Panc1 (cell line): ENCODE data around the gene ROBO1. TPM values are rescaled to one million over a fixed set of nuclear protein-coding genes. Genes with fewer than 3 reads are reported as not detected.

Experiments used
- ATAC-seq: fragments of 200-7000 bp; cut with Tn5 transposase; 2 replicates; pipeline ENCODE4 v1.9.1; 2020; ENCODE audit warnings: mild to moderate bottlenecking, moderate library complexity
- BruUV-seq: library from RNA; stranded (reverse); fragments of 400-500 nt; replicated peaks from 2 replicates; lab custom pipeline; 2021; lab: Mats Ljungman, UMichigan
- CTCF ChIA-PET: fragments of 300-600 bp; sonication (Branson Sonifier 250); formaldehyde crosslinking; loops from one replicate; lab custom pipeline; 2022; ENCODE audit warnings: antibody characterized with exemption; lab: Charles Lee
- POLR2A ChIA-PET: fragments of 300-600 bp; sonication (Branson Sonifier 250); formaldehyde crosslinking; loops from one replicate; lab custom pipeline; 2022; ENCODE audit warnings: antibody characterized with exemption; lab: Charles Lee
- DNase-seq: peaks from one replicate; pipeline ENCODE4 v3.0.0-alpha.2; 2010; ENCODE audit warnings: low read depth, low spot score
- H3K27ac ChIP-seq: 2 replicates; pipeline ENCODE4 v1.5.1; 2011; ENCODE audit warnings: mild to moderate bottlenecking, low read length, inconsistent platforms
- H3K27me3 ChIP-seq: fragments of 200-500 bp; sonication (Bioruptor generic); 2 replicates; pipeline ENCODE4 v1.6.0; 2014; ENCODE audit warnings: low read length, inconsistent platforms; ENCODE audit not compliant: control insufficient read depth, insufficient read depth
- H3K36me3 ChIP-seq: fragments of 200-500 bp; sonication (Bioruptor generic); 2 replicates; pipeline ENCODE4 v1.5.1; 2014; ENCODE audit warnings: inconsistent platforms, mild to moderate bottlenecking, low read length, moderate library complexity; ENCODE audit not compliant: control insufficient read depth, insufficient read depth
- H3K4me1 ChIP-seq: 2 replicates; pipeline ENCODE4 v1.5.1; 2011; ENCODE audit warnings: inconsistent platforms, mild to moderate bottlenecking, low read length, moderate library complexity; ENCODE audit not compliant: control insufficient read depth, insufficient read depth
- H3K4me3 ChIP-seq, 2 experiments: 2 replicates each; pipeline ENCODE4 v1.5.1; 2011 to 2012; ENCODE audit warnings: low read depth in 2 of 2, low read length in 2 of 2, mild to moderate bottlenecking in 2 of 2, inconsistent platforms in 1 of 2, moderate library complexity in 1 of 2
- H3K9me3 ChIP-seq: fragments of 200-500 bp; sonication (Bioruptor generic); 2 replicates; pipeline ENCODE4 v1.5.1; 2014; ENCODE audit warnings: low read depth, mild to moderate bottlenecking, inconsistent platforms, low read length, moderate library complexity; ENCODE audit not compliant: control insufficient read depth, insufficient read depth
- POLR2AphosphoS5 ChIP-seq: IDR thresholded peaks from 2 replicates; pipeline ENCODE4 v1.6.1; 2012; ENCODE audit warnings: mild to moderate bottlenecking, low read depth, low read length, moderate library complexity
- SIN3A ChIP-seq: IDR thresholded peaks from 2 replicates; pipeline ENCODE4 v1.6.1; 2012; ENCODE audit warnings: low read depth, mild to moderate bottlenecking, low read length, moderate library complexity, borderline replicate concordance; ENCODE audit not compliant: insufficient read depth
- TCF7L2 ChIP-seq: IDR thresholded peaks from 2 replicates; pipeline ENCODE4 v1.6.1; 2011; ENCODE audit warnings: mild to moderate bottlenecking, low read depth, low read length, inconsistent platforms
- in situ Hi-C: cut with HindIII; loops from 2 replicates; pipeline ENCODE4 v1.10.0; 2016; ENCODE audit warnings: low sequenced_read_pairs, low pct_unique_long_range_greater_than_20kb
- intact Hi-C: fragments of 100-400 bp; cut with micrococcal nuclease; formaldehyde crosslinking; loops from one replicate; pipeline ENCODE4 v1.10.0; 2022; ENCODE audit not compliant: unreplicated experiment
- total RNA-seq: library from RNA; stranded (reverse); gene quantifications from one replicate; pipeline ENCODE4 v1.2.1, GENCODE V29; 2021; ENCODE audit not compliant: unreplicated experiment
- TF ChIP-seq, protein P1 (sequence below), 2 experiments: IDR thresholded peaks; 2 replicates each; pipeline ENCODE4 v1.6.1; 2011 to 2012; ENCODE audit warnings: low read depth in 2 of 2, control low read depth in 1 of 2, low read length in 1 of 2, mild to moderate bottlenecking in 1 of 2, moderate library complexity in 1 of 2; ENCODE audit not compliant: insufficient read depth in 1 of 2
- TF ChIP-seq, protein P2 (sequence below): fragments of 450-650 bp; IDR thresholded peaks from 2 replicates; pipeline ENCODE4 v1.5.1; 2017; ENCODE audit warnings: mild to moderate bottlenecking

ROBO1 gene
- total RNA-seq, 1 experiment from 2014 or later, result 61.6 TPM

DNA sequence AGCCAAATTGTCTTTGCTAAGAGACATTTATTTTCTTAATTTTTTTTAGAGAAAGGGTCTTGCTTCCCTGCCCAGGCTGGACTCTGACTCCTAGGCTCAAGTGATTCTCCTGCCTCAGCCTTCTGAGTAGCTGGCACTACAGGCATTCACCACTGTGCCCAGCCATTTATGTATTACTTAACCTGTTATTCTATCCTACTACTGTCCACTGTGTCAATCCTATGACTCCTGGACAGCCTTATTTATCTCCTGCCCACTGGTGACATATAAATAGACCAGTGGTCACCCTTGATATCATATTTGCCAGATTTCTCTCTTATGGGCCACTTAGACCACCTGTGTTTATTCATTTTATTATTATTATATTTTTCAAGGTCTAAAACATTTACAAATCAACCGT lies 161.4 kb downstream of the ROBO1 start:
- no peaks in the 10 kb centered on the region for H3K4me1 ChIP-seq
- no TSS peak for BruUV-seq
- no peaks in the 10 kb centered on the region for H3K36me3 ChIP-seq
- H3K27ac ChIP-seq, result no peak overlapping the region
- no peak for DNase-seq
- H3K9me3 ChIP-seq, result no peaks in the 10 kb centered on the region
- ATAC-seq, result no peak
- POLR2A ChIA-PET, result no interaction called here
- no peak overlapping the region for H3K4me3 ChIP-seq
- intact Hi-C loops (no loop called here), in situ Hi-C loops (no loop called here)
- CTCF ChIA-PET, result no interaction called here
- TF ChIP-seq, protein P1, sequence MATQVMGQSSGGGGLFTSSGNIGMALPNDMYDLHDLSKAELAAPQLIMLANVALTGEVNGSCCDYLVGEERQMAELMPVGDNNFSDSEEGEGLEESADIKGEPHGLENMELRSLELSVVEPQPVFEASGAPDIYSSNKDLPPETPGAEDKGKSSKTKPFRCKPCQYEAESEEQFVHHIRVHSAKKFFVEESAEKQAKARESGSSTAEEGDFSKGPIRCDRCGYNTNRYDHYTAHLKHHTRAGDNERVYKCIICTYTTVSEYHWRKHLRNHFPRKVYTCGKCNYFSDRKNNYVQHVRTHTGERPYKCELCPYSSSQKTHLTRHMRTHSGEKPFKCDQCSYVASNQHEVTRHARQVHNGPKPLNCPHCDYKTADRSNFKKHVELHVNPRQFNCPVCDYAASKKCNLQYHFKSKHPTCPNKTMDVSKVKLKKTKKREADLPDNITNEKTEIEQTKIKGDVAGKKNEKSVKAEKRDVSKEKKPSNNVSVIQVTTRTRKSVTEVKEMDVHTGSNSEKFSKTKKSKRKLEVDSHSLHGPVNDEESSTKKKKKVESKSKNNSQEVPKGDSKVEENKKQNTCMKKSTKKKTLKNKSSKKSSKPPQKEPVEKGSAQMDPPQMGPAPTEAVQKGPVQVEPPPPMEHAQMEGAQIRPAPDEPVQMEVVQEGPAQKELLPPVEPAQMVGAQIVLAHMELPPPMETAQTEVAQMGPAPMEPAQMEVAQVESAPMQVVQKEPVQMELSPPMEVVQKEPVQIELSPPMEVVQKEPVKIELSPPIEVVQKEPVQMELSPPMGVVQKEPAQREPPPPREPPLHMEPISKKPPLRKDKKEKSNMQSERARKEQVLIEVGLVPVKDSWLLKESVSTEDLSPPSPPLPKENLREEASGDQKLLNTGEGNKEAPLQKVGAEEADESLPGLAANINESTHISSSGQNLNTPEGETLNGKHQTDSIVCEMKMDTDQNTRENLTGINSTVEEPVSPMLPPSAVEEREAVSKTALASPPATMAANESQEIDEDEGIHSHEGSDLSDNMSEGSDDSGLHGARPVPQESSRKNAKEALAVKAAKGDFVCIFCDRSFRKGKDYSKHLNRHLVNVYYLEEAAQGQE (IDR thresholded peaks at IDR 0.05; ENCODE audit: insufficient read depth in 1 of 2, low read depth in 2 of 2, low read length in 1 of 2), result no peak
- TF ChIP-seq, protein P2, sequence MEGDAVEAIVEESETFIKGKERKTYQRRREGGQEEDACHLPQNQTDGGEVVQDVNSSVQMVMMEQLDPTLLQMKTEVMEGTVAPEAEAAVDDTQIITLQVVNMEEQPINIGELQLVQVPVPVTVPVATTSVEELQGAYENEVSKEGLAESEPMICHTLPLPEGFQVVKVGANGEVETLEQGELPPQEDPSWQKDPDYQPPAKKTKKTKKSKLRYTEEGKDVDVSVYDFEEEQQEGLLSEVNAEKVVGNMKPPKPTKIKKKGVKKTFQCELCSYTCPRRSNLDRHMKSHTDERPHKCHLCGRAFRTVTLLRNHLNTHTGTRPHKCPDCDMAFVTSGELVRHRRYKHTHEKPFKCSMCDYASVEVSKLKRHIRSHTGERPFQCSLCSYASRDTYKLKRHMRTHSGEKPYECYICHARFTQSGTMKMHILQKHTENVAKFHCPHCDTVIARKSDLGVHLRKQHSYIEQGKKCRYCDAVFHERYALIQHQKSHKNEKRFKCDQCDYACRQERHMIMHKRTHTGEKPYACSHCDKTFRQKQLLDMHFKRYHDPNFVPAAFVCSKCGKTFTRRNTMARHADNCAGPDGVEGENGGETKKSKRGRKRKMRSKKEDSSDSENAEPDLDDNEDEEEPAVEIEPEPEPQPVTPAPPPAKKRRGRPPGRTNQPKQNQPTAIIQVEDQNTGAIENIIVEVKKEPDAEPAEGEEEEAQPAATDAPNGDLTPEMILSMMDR, result no peak
- TF ChIP-seq POLR2AphosphoS5 (no peak), SIN3A (no peak), TCF7L2 (no peak)
- H3K27me3 ChIP-seq, result no peaks in the 10 kb centered on the region

DNA sequence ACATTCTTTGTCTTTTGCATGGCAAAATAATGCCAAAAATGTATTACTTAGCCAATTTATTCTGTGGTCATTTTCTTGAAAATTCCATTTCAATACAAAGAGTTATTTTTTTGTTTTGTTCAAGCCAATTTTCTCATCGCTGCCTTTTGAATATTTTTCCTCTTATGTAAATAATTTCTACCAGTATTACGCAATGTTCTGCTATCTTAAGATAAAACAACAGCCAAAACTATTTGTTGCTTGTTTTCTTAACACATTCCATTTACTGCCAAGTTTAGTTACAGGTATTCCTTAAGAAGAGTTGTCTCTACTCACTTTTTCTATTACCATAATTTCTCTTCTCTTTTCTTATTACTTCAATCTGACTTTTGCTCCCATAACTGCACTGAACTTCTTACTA lies 163.1 kb downstream of the ROBO1 start:
- DNase-seq (no peak), ATAC-seq (no peak)
- no TSS peak for BruUV-seq
- H3K27me3 ChIP-seq, result no peaks in the 10 kb centered on the region
- H3K9me3 ChIP-seq, result no peaks in the 10 kb centered on the region
- ChIA-PET CTCF (no interaction called here), POLR2A (no interaction called here)
- H3K36me3 ChIP-seq, result no peaks in the 10 kb centered on the region
- no peak overlapping the region for H3K27ac ChIP-seq
- TF ChIP-seq, protein P1 (IDR thresholded peaks at IDR 0.05; ENCODE audit: insufficient read depth in 1 of 2, low read depth in 2 of 2, low read length in 1 of 2), result no peak
- no peak for TF ChIP-seq TCF7L2
- no peak for TF ChIP-seq SIN3A
- TF ChIP-seq, protein P2, result no peak
- TF ChIP-seq POLR2AphosphoS5, result no peak
- intact Hi-C loops (no loop called here), in situ Hi-C loops (no loop called here)
- no peaks in the 10 kb centered on the region for H3K4me1 ChIP-seq
- H3K4me3 ChIP-seq, result no peak overlapping the region
